GM12878 (cell line): ENCODE results near the gene NUBP1. TPM values are rescaled to one million over a fixed set of nuclear protein-coding genes. Genes with fewer than 3 reads are reported as not detected.
"Not testable (repeated sequence)": the region's sequence is repeated elsewhere in the genome, so short reads cannot be mapped to it uniquely, and the experiment has no call there.

Experiments
- ATAC-seq: fragments of 200-7000 bp; cut with Tn5 transposase; 3 replicates; pipeline ENCODE4 v1.9.1; 2020; ENCODE audit warnings: mild to moderate bottlenecking, moderate library complexity
- BruUV-seq: library from RNA; stranded (reverse); fragments of 400-500 nt; replicated peaks from 2 replicates; lab custom pipeline; 2021; lab: Mats Ljungman, UMichigan
- CTCF ChIA-PET: fragments of 300-600 bp; sonication (Branson Sonifier 250); formaldehyde crosslinking; extraction: SDS; loops from one replicate; lab custom pipeline; 2021; ENCODE audit warnings: inconsistent platforms; lab: Yijun Ruan, JAX
- POLR2A ChIA-PET: fragments of 350-600 bp; formaldehyde crosslinking; extraction: SDS; loops from one replicate; lab custom pipeline; 2021; ENCODE audit warnings: inconsistent platforms; lab: Charles Lee
- RAD21 ChIA-PET: fragments of 300-600 bp; sonication (Branson Sonifier 250); formaldehyde crosslinking; loops from one replicate; lab custom pipeline; 2023; ENCODE audit warnings: antibody characterized with exemption; ENCODE audit not compliant: unreplicated experiment; lab: Charles Lee
- SMC1A ChIA-PET: fragments of 300-600 bp; sonication (Branson Sonifier 250); formaldehyde crosslinking; loops from one replicate; lab custom pipeline; 2023; ENCODE audit not compliant: unreplicated experiment, uncharacterized antibody; lab: Charles Lee
- DNase-seq: peaks from one replicate; pipeline ENCODE4 v3.0.0-alpha.2; 2011; ENCODE audit warnings: low read depth, low spot score
- FAIRE-seq: peaks from 3 replicates; lab custom pipeline; 2011; peaks lifted over from hg19 to GRCh38; lab: Jason Lieb, UNC
- H2AFZ ChIP-seq: 2 replicates; pipeline ENCODE4 v1.6.0; 2011; ENCODE audit warnings: low read depth, low read length, control low read depth; ENCODE audit not compliant: control insufficient read depth
- H3K27ac ChIP-seq: 2 replicates; pipeline ENCODE4 v1.5.1; 2011; ENCODE audit warnings: control low read depth; ENCODE audit not compliant: control insufficient read depth, insufficient read depth
- H3K27me3 ChIP-seq, 2 experiments: replicated peaks in 1 of 2; 2 replicates each; pipeline versions ENCODE4 v1.6.0 to v1.6.1; 2011; ENCODE audit warnings: low read length in 1 of 2; ENCODE audit not compliant: control insufficient read depth in 2 of 2, insufficient read depth in 2 of 2
- H3K36me3 ChIP-seq, 2 experiments: 2 replicates each; pipeline ENCODE4 v1.5.1; 2011; ENCODE audit warnings: low read length in 1 of 2; ENCODE audit not compliant: control insufficient read depth in 2 of 2, insufficient read depth in 2 of 2
- H3K4me1 ChIP-seq: 2 replicates; pipeline ENCODE4 v1.6.1; 2011; ENCODE audit warnings: mild to moderate bottlenecking, low read length, moderate library complexity, mixed read lengths; ENCODE audit not compliant: control insufficient read depth, insufficient read depth
- H3K4me2 ChIP-seq: 2 replicates; pipeline ENCODE4 v1.6.0; 2011; ENCODE audit warnings: control low read depth; ENCODE audit not compliant: control insufficient read depth, insufficient read depth
- H3K4me3 ChIP-seq: fragments of 200-600 bp; sonication (generic); 2 replicates; pipeline ENCODE4 v1.5.1; 2016
- H3K79me2 ChIP-seq: 2 replicates; pipeline ENCODE4 v1.6.0; 2011; ENCODE audit warnings: low read length; ENCODE audit not compliant: control insufficient read depth, insufficient read depth
- H3K9ac ChIP-seq: 2 replicates; pipeline ENCODE4 v1.8.0; 2011; ENCODE audit warnings: low read length, control low read depth, mixed read lengths; ENCODE audit not compliant: control insufficient read depth, insufficient read depth
- H3K9me3 ChIP-seq: replicated peaks from 3 replicates; pipeline ENCODE4 v1.5.1; 2011; ENCODE audit warnings: mild to moderate bottlenecking, low read length; ENCODE audit not compliant: control insufficient read depth, insufficient read depth
- H4K20me1 ChIP-seq: 2 replicates; pipeline ENCODE4 v1.6.0; 2011; ENCODE audit not compliant: control insufficient read depth, insufficient read depth
- PRDM15 ChIP-seq: fragments of 450-650 bp; formaldehyde crosslinking; IDR thresholded peaks from 2 replicates; pipeline ENCODE4 v1.4.0; 2020; ENCODE audit warnings: mild to moderate bottlenecking, moderate library complexity
- YY1 ChIP-seq: IDR thresholded peaks from 2 replicates; pipeline ENCODE4 v1.6.1; 2011; ENCODE audit warnings: low read depth, mild to moderate bottlenecking, low read length
- WGBS: methylation state at CpG from one replicate; pipeline ENCODE4 v1.1.6; 2016; ENCODE audit warnings: low lambda C conversion rate; ENCODE audit not compliant: insufficient replicate concordance, insufficient coverage; ENCODE audit errors: missing lambda C conversion rate; 5-methylcytosine and 5-hydroxymethylcytosine counted together
- in situ Hi-C: fragments of 300-500 bp; cut with MboI; formaldehyde crosslinking; loops from 9 replicates; pipeline ENCODE4 v1.14.3; 2018; ENCODE audit warnings: mixed read lengths
- intact Hi-C: fragments of 100-400 bp; cut with micrococcal nuclease; formaldehyde crosslinking; loops from one replicate; pipeline ENCODE4 v1.14.2; 2022; ENCODE audit not compliant: unreplicated experiment
- polyA plus RNA-seq, 11 experiments: library from polyadenylated mRNA; depleted of rRNA in 4 of 11; unstranded in 6 of 11; stranded (reverse) in 5 of 11; fragments of >200 nt; fragmentation: Nextera tagmentation in 4 of 11; fragmentation: Illumina TruSeq in 1 of 11; extraction: Ambion mirVana in 4 of 11; extraction: Trizol in 1 of 11; gene quantifications; 1 replicate in 1 of 11; 2 replicates in 10 of 11; pipeline versions ENCODE4 v1.2.1 to v1.2.3, GENCODE V29; 2011 to 2016; ENCODE audit warnings: inconsistent platforms in 2 of 11, missing spikeins in 2 of 11, low read depth in 1 of 11
- total RNA-seq, 4 experiments: library from RNA; depleted of rRNA in 3 of 4; stranded (reverse); fragments of >200 nt in 3 of 4; fragmentation: Illumina TruSeq in 1 of 4; extraction: Trizol in 1 of 4; gene quantifications; 2 replicates each; pipeline versions ENCODE4 v1.2.1 to v1.2.3, GENCODE V29; 2013 to 2021
- TF ChIP-seq, protein P1 (sequence below): fragments of 450-650 bp; formaldehyde crosslinking; IDR thresholded peaks from 2 replicates; pipeline ENCODE4 v1.5.0; 2022; ENCODE audit warnings: mild to moderate bottlenecking, missing genetic modification characterization
- TF ChIP-seq, protein P2 (sequence below): fragments of 450-650 bp; IDR thresholded peaks from 2 replicates; pipeline ENCODE4 v1.6.1; 2017; ENCODE audit warnings: mild to moderate bottlenecking, moderate library complexity
- TF ChIP-seq, protein P3 (sequence below): fragments of 450-650 bp; formaldehyde crosslinking; IDR thresholded peaks from 2 replicates; pipeline ENCODE4 v1.4.0; 2022; ENCODE audit warnings: mild to moderate bottlenecking, moderate library complexity

Gene NUBP1
- total and polyA plus RNA-seq, 10 of the 15 experiments (the other 5 are each of a cell fraction or from before 2014, with no cell fraction given), result 31.0 to 74.9 (median 58.3) TPM

DNA sequence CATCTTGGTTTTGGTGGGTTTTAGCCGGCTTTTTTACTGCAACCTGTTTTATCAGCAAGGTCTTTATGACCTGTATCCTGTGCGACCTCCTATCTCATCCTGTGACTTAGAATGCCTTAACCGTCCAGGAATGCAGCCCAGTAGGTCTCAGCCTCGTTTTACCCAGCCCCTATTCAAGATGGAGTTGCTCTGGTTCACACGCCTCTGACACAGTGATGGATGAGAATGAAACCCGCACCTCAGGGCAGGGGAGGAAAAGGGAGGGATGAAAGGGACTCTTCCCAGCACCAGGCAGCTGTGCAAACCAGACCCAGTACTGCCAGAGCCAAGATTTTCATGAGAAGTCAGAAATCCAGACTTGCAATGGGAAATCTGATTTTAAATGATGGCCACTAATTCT, 33.3 kb downstream of the NUBP1 start:
- H3K4me3 ChIP-seq, DNase-seq, in situ Hi-C loops, BruUV-seq, POLR2A ChIA-PET, H3K27ac ChIP-seq, H3K27me3 ChIP-seq, FAIRE-seq, H3K9me3 ChIP-seq, H2AFZ ChIP-seq, H3K4me2 ChIP-seq, H3K36me3 ChIP-seq, H3K9ac ChIP-seq, H4K20me1 ChIP-seq, ATAC-seq, H3K79me2 ChIP-seq: not testable (repeated sequence)
- WGBS, result 64% methylated on average over 6 of the region's 6 CpGs
- RAD21 ChIA-PET, result interaction anchor here (1.2 to 1.5 kb wide), 2 partner anchors 32 to 100 kb away, joined by 3 to 5 read pairs; partner anchors contain the start of genes CIITA and NUBP1
- peaks cover 29% of the 10 kb centered on the region for H3K4me1 ChIP-seq
- SMC1A ChIA-PET, result interaction anchor here (0.9 kb wide), 1 partner anchor 43 kb away, joined by 3 read pairs; no protein-coding TSS in a partner anchor
- CTCF ChIA-PET, result interaction anchor here (1.3 kb wide), 1 partner anchor 174 kb away, joined by 3 read pairs; no protein-coding TSS in a partner anchor
- intact Hi-C loops, result loop anchor here (1.0 kb wide), 1 partner anchor 35 kb away; no protein-coding TSS in a partner anchor
- TF ChIP-seq, protein P1, sequence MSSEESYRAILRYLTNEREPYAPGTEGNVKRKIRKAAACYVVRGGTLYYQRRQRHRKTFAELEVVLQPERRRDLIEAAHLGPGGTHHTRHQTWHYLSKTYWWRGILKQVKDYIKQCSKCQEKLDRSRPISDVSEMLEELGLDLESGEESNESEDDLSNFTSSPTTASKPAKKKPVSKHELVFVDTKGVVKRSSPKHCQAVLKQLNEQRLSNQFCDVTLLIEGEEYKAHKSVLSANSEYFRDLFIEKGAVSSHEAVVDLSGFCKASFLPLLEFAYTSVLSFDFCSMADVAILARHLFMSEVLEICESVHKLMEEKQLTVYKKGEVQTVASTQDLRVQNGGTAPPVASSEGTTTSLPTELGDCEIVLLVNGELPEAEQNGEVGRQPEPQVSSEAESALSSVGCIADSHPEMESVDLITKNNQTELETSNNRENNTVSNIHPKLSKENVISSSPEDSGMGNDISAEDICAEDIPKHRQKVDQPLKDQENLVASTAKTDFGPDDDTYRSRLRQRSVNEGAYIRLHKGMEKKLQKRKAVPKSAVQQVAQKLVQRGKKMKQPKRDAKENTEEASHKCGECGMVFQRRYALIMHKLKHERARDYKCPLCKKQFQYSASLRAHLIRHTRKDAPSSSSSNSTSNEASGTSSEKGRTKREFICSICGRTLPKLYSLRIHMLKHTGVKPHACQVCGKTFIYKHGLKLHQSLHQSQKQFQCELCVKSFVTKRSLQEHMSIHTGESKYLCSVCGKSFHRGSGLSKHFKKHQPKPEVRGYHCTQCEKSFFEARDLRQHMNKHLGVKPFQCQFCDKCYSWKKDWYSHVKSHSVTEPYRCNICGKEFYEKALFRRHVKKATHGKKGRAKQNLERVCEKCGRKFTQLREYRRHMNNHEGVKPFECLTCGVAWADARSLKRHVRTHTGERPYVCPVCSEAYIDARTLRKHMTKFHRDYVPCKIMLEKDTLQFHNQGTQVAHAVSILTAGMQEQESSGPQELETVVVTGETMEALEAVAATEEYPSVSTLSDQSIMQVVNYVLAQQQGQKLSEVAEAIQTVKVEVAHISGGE (CRISPR knock-in tag), result peak; percentile 56
- TF ChIP-seq YY1 (0 out of 2 replicates have a peak, but pooled peaks have one; percentile 54), PRDM15 (CRISPR knock-in tag) (peak; percentile 91)
- TF ChIP-seq, protein P2, sequence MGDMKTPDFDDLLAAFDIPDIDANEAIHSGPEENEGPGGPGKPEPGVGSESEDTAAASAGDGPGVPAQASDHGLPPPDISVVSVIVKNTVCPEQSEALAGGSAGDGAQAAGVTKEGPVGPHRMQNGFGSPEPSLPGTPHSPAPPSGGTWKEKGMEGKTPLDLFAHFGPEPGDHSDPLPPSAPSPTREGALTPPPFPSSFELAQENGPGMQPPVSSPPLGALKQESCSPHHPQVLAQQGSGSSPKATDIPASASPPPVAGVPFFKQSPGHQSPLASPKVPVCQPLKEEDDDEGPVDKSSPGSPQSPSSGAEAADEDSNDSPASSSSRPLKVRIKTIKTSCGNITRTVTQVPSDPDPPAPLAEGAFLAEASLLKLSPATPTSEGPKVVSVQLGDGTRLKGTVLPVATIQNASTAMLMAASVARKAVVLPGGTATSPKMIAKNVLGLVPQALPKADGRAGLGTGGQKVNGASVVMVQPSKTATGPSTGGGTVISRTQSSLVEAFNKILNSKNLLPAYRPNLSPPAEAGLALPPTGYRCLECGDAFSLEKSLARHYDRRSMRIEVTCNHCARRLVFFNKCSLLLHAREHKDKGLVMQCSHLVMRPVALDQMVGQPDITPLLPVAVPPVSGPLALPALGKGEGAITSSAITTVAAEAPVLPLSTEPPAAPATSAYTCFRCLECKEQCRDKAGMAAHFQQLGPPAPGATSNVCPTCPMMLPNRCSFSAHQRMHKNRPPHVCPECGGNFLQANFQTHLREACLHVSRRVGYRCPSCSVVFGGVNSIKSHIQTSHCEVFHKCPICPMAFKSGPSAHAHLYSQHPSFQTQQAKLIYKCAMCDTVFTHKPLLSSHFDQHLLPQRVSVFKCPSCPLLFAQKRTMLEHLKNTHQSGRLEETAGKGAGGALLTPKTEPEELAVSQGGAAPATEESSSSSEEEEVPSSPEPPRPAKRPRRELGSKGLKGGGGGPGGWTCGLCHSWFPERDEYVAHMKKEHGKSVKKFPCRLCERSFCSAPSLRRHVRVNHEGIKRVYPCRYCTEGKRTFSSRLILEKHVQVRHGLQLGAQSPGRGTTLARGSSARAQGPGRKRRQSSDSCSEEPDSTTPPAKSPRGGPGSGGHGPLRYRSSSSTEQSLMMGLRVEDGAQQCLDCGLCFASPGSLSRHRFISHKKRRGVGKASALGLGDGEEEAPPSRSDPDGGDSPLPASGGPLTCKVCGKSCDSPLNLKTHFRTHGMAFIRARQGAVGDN, result peak; percentile 95
- TF ChIP-seq, protein P3, sequence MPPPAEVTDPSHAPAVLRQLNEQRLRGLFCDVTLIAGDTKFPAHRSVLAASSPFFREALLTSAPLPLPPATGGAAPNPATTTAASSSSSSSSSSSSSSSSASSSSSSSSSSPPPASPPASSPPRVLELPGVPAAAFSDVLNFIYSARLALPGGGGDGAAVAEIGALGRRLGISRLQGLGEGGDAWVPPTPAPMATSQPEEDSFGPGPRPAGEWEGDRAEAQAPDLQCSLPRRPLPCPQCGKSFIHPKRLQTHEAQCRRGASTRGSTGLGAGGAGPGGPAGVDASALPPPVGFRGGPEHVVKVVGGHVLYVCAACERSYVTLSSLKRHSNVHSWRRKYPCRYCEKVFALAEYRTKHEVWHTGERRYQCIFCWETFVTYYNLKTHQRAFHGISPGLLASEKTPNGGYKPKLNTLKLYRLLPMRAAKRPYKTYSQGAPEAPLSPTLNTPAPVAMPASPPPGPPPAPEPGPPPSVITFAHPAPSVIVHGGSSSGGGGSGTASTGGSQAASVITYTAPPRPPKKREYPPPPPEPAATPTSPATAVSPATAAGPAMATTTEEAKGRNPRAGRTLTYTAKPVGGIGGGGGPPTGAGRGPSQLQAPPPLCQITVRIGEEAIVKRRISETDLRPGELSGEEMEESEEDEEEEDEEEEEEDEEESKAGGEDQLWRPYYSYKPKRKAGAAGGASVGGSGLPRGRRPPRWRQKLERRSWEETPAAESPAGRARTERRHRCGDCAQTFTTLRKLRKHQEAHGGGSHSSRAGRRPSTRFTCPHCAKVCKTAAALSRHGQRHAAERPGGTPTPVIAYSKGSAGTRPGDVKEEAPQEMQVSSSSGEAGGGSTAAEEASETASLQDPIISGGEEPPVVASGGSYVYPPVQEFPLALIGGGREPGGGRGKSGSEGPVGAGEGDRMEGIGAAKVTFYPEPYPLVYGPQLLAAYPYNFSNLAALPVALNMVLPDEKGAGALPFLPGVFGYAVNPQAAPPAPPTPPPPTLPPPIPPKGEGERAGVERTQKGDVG (CRISPR knock-in tag), result peak; percentile 97
